PFSK-1 (cell line): ENCODE data around the gene GABRB3.

Source experiments
- FOXP2 ChIP-seq: optimal IDR thresholded peaks from 2 replicates; pipeline ENCODE3; 2011; ENCODE audit warnings: borderline replicate concordance, control low read depth, inconsistent platforms; ENCODE audit not compliant: insufficient read depth; ENCODE audit errors: extremely low read length, extremely low read depth
- POLR2AphosphoS5 ChIP-seq: IDR thresholded peaks from 2 replicates; pipeline ENCODE4 v1.6.1; 2012; ENCODE audit warnings: low read depth, mild to moderate bottlenecking, control low read depth, low read length, moderate library complexity
- REST ChIP-seq, 2 experiments: IDR thresholded peaks; 2 replicates each; pipeline versions ENCODE4 v1.6.1 to v1.8.0; 2011 to 2012; ENCODE audit warnings: low read depth in 2 of 2, low read length in 2 of 2, control low read depth in 1 of 2, inconsistent platforms in 1 of 2, mild to moderate bottlenecking in 1 of 2, moderate library complexity in 1 of 2; ENCODE audit not compliant: insufficient read depth in 1 of 2
- SIN3A ChIP-seq: IDR thresholded peaks from 2 replicates; pipeline ENCODE4 v1.6.1; 2012; ENCODE audit warnings: mild to moderate bottlenecking, low read length, moderate library complexity, borderline replicate concordance; ENCODE audit not compliant: insufficient read depth
- TAF1 ChIP-seq: IDR thresholded peaks from 2 replicates; pipeline ENCODE4 v1.6.1; 2012; ENCODE audit warnings: low read length, control low read depth, borderline replicate concordance; ENCODE audit not compliant: insufficient read depth

Gene GABRB3

GRCh38 chr15:26720546-26720945 is 52.3 kb downstream of the GABRB3 start:
- TF ChIP-seq SIN3A (no peak), REST (IDR thresholded peaks at IDR 0.05; ENCODE audit: insufficient read depth in 1 of 2, low read depth in 2 of 2, low read length in 2 of 2) (no peak)

- TF ChIP-seq TAF1 (no peak), REST (IDR thresholded peaks at IDR 0.05; ENCODE audit: insufficient read depth in 1 of 2, low read depth in 2 of 2, low read length in 2 of 2) (no peak), POLR2AphosphoS5 (no peak), SIN3A (no peak), FOXP2 (no peak)
Measured at GRCh38 chr15:26716069-26716468, 56.8 kb downstream of the GABRB3 start.

- no peak for TF ChIP-seq TAF1
- no peak for TF ChIP-seq SIN3A
- no peak for TF ChIP-seq REST (IDR thresholded peaks at IDR 0.05; ENCODE audit: insufficient read depth in 1 of 2, low read depth in 2 of 2, low read length in 2 of 2)
- TF ChIP-seq FOXP2: no peak
- TF ChIP-seq POLR2AphosphoS5: no peak
Measured at GRCh38 chr15:26713498-26713897, 59.4 kb downstream of the GABRB3 start.

GRCh38 chr15:26712335-26712734 is 60.5 kb downstream of the GABRB3 start:
- no peak for TF ChIP-seq FOXP2
- no peak for TF ChIP-seq SIN3A
- no peak for TF ChIP-seq REST (IDR thresholded peaks at IDR 0.05; ENCODE audit: insufficient read depth in 1 of 2, low read depth in 2 of 2, low read length in 2 of 2)
- TF ChIP-seq POLR2AphosphoS5: no peak
- no peak for TF ChIP-seq TAF1

- TF ChIP-seq TAF1 (no peak), POLR2AphosphoS5 (no peak), FOXP2 (no peak), REST (IDR thresholded peaks at IDR 0.05; ENCODE audit: insufficient read depth in 1 of 2, low read depth in 2 of 2, low read length in 2 of 2) (no peak), SIN3A (no peak)
Measured at GRCh38 chr15:26711445-26711844, 61.4 kb downstream of the GABRB3 start.
